HepG2 (cell line): ENCODE results near the gene WDR26. TPM values are rescaled to one million over a fixed set of nuclear protein-coding genes. Genes with fewer than 3 reads are reported as not detected.

Experiments
- DDIT3 ChIP-seq: sonication (generic); formaldehyde crosslinking; IDR thresholded peaks from 2 replicates; pipeline ENCODE4 v1.4.0; 2020; ENCODE audit warnings: mild to moderate bottlenecking, missing genetic modification reagents
- EHMT2 ChIP-seq: fragments of 200-600 bp; sonication (generic); IDR thresholded peaks from 2 replicates; pipeline ENCODE4 v1.7.0; 2017; ENCODE audit warnings: antibody characterized with exemption, low read depth, low read length, borderline replicate concordance
- FOXJ3 ChIP-seq: sonication (generic); formaldehyde crosslinking; IDR thresholded peaks from 2 replicates; pipeline ENCODE4 v1.4.0; 2020; ENCODE audit warnings: missing genetic modification reagents, mild to moderate bottlenecking, borderline replicate concordance
- GLI4 ChIP-seq: sonication (generic); formaldehyde crosslinking; IDR thresholded peaks from 2 replicates; pipeline ENCODE4 v1.5.1; 2020; ENCODE audit warnings: missing genetic modification reagents, mild to moderate bottlenecking, moderate library complexity, borderline replicate concordance
- GTF3A ChIP-seq: sonication (generic); formaldehyde crosslinking; conservative IDR thresholded peaks from 2 replicates; pipeline ENCODE4 v1.4.0; 2020; ENCODE audit warnings: mild to moderate bottlenecking, missing genetic modification reagents
- HNRNPUL1 ChIP-seq: fragments of 200-400 bp; formaldehyde crosslinking; IDR thresholded peaks from 2 replicates; pipeline ENCODE4 v1.6.1; 2017; ENCODE audit warnings: low read depth, mild to moderate bottlenecking, low read length, moderate library complexity
- IKZF4 ChIP-seq: sonication (generic); formaldehyde crosslinking; IDR thresholded peaks from 2 replicates; pipeline ENCODE4 v1.5.1; 2020; ENCODE audit warnings: borderline replicate concordance, mild to moderate bottlenecking, low read depth, missing genetic modification reagents; ENCODE audit errors: not compliant biosample characterization
- KAT2B ChIP-seq: fragments of 150-350 bp; IDR thresholded peaks from 2 replicates; pipeline ENCODE4 v1.6.1; 2014; ENCODE audit warnings: low read depth, low read length, borderline replicate concordance
- PHF8 ChIP-seq: sonication (generic); formaldehyde crosslinking; IDR thresholded peaks from 2 replicates; pipeline ENCODE4 v1.5.0; 2020; ENCODE audit warnings: missing genetic modification reagents
- SALL1 ChIP-seq: sonication (generic); formaldehyde crosslinking; IDR thresholded peaks from 2 replicates; pipeline ENCODE4 v1.8.0; 2022; ENCODE audit warnings: mild to moderate bottlenecking, missing genetic modification reagents
- SIX1 ChIP-seq: sonication (generic); formaldehyde crosslinking; IDR thresholded peaks from 2 replicates; pipeline ENCODE4 v1.4.0; 2020; ENCODE audit warnings: missing genetic modification reagents, borderline replicate concordance
- SSRP1 ChIP-seq: IDR thresholded peaks from 2 replicates; pipeline ENCODE4 v1.6.1; 2016; ENCODE audit warnings: control low read depth
- ZC3H4 ChIP-seq: sonication (generic); formaldehyde crosslinking; IDR thresholded peaks from 2 replicates; pipeline ENCODE4 v1.4.0; 2020; ENCODE audit warnings: missing genetic modification reagents, borderline replicate concordance
- ZFP90 ChIP-seq: sonication (generic); formaldehyde crosslinking; IDR thresholded peaks from 2 replicates; pipeline ENCODE4 v1.8.0; 2022; ENCODE audit warnings: missing genetic modification reagents, mild to moderate bottlenecking, inconsistent platforms, borderline replicate concordance
- ZHX1 ChIP-seq: sonication (generic); formaldehyde crosslinking; IDR thresholded peaks from 2 replicates; pipeline ENCODE4 v1.8.1; 2022; ENCODE audit warnings: low read depth, mild to moderate bottlenecking, missing genetic modification reagents
- ZNF10 ChIP-seq: sonication (generic); formaldehyde crosslinking; IDR thresholded peaks from 2 replicates; pipeline ENCODE4 v1.4.0; 2020; ENCODE audit warnings: mild to moderate bottlenecking, low read depth, missing genetic modification reagents, borderline replicate concordance
- ZNF501 ChIP-seq: sonication (generic); formaldehyde crosslinking; IDR thresholded peaks from 2 replicates; pipeline ENCODE4 v1.5.1; 2020; ENCODE audit warnings: mild to moderate bottlenecking, moderate library complexity, missing genetic modification reagents
- ZNF510 ChIP-seq: sonication (generic); formaldehyde crosslinking; IDR thresholded peaks from 2 replicates; pipeline ENCODE4 v1.4.0; 2020; ENCODE audit warnings: low read depth, mild to moderate bottlenecking, missing genetic modification reagents
- ZNF543 ChIP-seq: sonication (generic); formaldehyde crosslinking; IDR thresholded peaks from 2 replicates; pipeline ENCODE4 v1.4.0; 2020; ENCODE audit warnings: mild to moderate bottlenecking, missing genetic modification reagents
- ZNF552 ChIP-seq: sonication (generic); formaldehyde crosslinking; IDR thresholded peaks from 2 replicates; pipeline ENCODE4 v1.9.0; 2022; ENCODE audit warnings: missing genetic modification reagents, mild to moderate bottlenecking, borderline replicate concordance
- ZNF674 ChIP-seq: sonication (generic); formaldehyde crosslinking; IDR thresholded peaks from 2 replicates; pipeline ENCODE4 v1.5.0; 2020; ENCODE audit warnings: low read depth, mild to moderate bottlenecking, missing genetic modification reagents
- polyA plus RNA-seq, 8 experiments: library from polyadenylated mRNA; depleted of rRNA in 3 of 8; stranded (reverse) in 7 of 8; unstranded in 1 of 8; fragments of >200 nt; fragmentation: Illumina TruSeq in 4 of 8; extraction: Trizol in 4 of 8; gene quantifications; 2 replicates each; pipeline versions ENCODE4 v1.2.1 to v1.2.3, GENCODE V29; 2011 to 2016; ENCODE audit warnings: low read depth in 4 of 8, missing spikeins in 1 of 8, mixed read lengths in 1 of 8; ENCODE audit not compliant: insufficient read depth in 1 of 8
- total RNA-seq, 5 experiments: library from RNA; depleted of rRNA; stranded (reverse); fragments of >200 nt; fragmentation: Illumina TruSeq; extraction: Trizol; gene quantifications; 2 replicates each; pipeline ENCODE4 v1.2.3, GENCODE V29; 2016; ENCODE audit warnings: low read depth in 1 of 5
- TF ChIP-seq, protein P1 (sequence below): IDR thresholded peaks from 2 replicates; pipeline ENCODE4 v1.6.1; 2016; ENCODE audit warnings: low read depth, control low read depth
- TF ChIP-seq, protein P2 (sequence below): sonication (generic); formaldehyde crosslinking; IDR thresholded peaks from 2 replicates; pipeline ENCODE4 v1.4.0; 2020; ENCODE audit warnings: missing genetic modification reagents, borderline replicate concordance

Gene WDR26
- total and polyA plus RNA-seq, 2 of the 13 experiments (the other 11 are each of a cell fraction or from before 2014, with no cell fraction given): 13.2 to 23.7 TPM

GRCh38 chr1:224434691-224435317 is at the start of gene WDR26 (continued):
- TF ChIP-seq ZNF10 (CRISPR knock-in tag) (no peak), ZNF510 (no peak), FOXJ3 (no peak), ZC3H4 (CRISPR knock-in tag) (no peak), SIX1 (CRISPR knock-in tag) (no peak), ZNF501 (peak; percentile 82), ZNF552 (no peak), ZNF543 (CRISPR knock-in tag) (no peak), ZFP90 (CRISPR knock-in tag) (peak; percentile 72; the same call in 1 of the 2 replicates), IKZF4 (CRISPR knock-in tag) (no peak), ZNF674 (CRISPR knock-in tag) (no peak), EHMT2 (no peak), HNRNPUL1 (no peak), GLI4 (no peak; the same call in 1 of the 2 replicates), KAT2B (no peak), GTF3A (CRISPR knock-in tag) (no peak), SSRP1 (CRISPR knock-in tag) (no peak), PHF8 (CRISPR knock-in tag) (peak; percentile 91), DDIT3 (no peak), SALL1 (CRISPR knock-in tag) (peak; percentile 86), ZHX1 (CRISPR knock-in tag) (0 out of 2 replicates have a peak, but pooled peaks have one; percentile 36)
- TF ChIP-seq, protein P1, sequence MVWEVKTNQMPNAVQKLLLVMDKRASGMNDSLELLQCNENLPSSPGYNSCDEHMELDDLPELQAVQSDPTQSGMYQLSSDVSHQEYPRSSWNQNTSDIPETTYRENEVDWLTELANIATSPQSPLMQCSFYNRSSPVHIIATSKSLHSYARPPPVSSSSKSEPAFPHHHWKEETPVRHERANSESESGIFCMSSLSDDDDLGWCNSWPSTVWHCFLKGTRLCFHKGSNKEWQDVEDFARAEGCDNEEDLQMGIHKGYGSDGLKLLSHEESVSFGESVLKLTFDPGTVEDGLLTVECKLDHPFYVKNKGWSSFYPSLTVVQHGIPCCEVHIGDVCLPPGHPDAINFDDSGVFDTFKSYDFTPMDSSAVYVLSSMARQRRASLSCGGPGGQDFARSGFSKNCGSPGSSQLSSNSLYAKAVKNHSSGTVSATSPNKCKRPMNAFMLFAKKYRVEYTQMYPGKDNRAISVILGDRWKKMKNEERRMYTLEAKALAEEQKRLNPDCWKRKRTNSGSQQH (CRISPR knock-in tag): no peak
- TF ChIP-seq, protein P2, sequence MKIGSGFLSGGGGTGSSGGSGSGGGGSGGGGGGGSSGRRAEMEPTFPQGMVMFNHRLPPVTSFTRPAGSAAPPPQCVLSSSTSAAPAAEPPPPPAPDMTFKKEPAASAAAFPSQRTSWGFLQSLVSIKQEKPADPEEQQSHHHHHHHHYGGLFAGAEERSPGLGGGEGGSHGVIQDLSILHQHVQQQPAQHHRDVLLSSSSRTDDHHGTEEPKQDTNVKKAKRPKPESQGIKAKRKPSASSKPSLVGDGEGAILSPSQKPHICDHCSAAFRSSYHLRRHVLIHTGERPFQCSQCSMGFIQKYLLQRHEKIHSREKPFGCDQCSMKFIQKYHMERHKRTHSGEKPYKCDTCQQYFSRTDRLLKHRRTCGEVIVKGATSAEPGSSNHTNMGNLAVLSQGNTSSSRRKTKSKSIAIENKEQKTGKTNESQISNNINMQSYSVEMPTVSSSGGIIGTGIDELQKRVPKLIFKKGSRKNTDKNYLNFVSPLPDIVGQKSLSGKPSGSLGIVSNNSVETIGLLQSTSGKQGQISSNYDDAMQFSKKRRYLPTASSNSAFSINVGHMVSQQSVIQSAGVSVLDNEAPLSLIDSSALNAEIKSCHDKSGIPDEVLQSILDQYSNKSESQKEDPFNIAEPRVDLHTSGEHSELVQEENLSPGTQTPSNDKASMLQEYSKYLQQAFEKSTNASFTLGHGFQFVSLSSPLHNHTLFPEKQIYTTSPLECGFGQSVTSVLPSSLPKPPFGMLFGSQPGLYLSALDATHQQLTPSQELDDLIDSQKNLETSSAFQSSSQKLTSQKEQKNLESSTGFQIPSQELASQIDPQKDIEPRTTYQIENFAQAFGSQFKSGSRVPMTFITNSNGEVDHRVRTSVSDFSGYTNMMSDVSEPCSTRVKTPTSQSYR: no peak
